Dedifferentiated amniotic fluid mesenchymal stem cell (primary cell): ENCODE data around the gene CDC14B.
A peak's percentile ranks its signal among the peaks of the same experiment; 100 is the strongest.
"Not testable (repeated sequence)": the region's sequence is repeated elsewhere in the genome, so short reads cannot be mapped to it uniquely, and the experiment has no call there.

Experiments
- DNase-seq: peaks from one replicate; pipeline ENCODE4 v3.0.0-alpha.2; 2016; ENCODE audit errors: extremely low spot score

CDC14B gene

GRCh38 chr9:96626912-96627311, 7.3 kb upstream of the CDC14B start:
- DNase-seq: no peak

GRCh38 chr9:96621618-96622017, 2.0 kb upstream of the CDC14B start:
- DNase-seq: no peak

- no peak for DNase-seq
These were observed 1.2 kb upstream of the CDC14B start for GRCh38 chr9:96620832-96621269.

DNA sequence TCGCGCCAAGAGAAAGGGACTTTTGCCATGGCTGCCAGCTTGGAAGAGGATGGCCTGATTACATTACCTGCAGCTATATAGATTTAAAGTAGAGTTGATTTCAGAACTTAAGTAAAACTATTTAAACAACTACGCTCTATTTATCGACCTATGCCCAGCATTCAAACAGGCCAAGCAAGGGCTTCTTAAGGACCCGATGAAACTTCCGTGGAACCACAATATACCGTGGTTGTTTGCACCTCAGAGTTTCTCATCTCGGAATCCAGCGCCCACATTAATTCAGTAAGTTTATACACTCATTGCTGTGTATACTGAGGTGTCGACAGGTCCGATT, 505 bp upstream of the CDC14B start:
- no peak for DNase-seq

- no peak for DNase-seq
These were observed 548 bp downstream of the CDC14B start for GRCh38 chr9:96619124-96619465.

DNA sequence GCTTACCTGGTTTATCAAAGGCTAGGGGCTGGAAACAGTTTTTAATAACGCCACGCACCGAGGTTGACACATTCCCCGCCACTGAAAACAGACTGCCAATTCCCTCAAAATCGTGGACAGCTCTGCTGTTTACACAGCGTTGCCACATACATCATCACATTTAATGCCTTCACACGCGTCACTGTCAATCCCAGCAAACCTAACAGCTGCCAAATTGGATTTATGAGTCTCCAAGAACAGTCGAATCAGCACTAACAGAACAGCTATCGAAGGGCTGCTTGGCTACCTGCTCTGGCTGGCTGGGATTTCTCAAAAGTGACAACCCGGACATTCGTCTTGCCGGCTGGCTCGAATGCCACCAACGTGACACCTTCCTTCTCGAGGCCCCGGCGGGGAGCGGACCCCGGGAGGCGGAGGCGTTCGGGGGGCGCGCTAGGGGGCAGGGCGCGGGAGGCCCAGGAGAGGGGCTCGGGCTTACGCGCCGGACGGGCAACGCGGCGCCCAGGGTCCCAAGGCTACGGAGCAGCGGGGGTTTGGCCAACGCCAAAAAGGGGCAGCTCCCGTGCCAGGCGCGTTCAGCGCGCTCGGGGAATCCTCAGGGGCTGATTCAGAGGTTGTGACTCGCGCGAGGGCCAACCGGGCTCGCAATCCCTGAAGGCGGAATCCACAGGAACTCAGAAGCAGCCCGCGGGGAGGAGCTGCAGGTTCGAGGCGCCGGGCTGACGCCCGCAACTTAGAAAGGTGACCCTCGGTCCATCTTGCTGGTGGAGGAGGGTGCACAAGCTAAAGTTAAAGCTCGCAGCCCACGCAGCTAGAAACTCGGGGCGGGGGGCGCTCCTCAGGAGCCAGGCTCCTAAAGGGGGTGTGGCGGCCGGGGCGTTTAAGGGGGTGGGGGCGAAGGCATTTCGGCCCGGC, 1.2 kb downstream of the CDC14B start:
- DNase-seq: peak; percentile 33

DNA sequence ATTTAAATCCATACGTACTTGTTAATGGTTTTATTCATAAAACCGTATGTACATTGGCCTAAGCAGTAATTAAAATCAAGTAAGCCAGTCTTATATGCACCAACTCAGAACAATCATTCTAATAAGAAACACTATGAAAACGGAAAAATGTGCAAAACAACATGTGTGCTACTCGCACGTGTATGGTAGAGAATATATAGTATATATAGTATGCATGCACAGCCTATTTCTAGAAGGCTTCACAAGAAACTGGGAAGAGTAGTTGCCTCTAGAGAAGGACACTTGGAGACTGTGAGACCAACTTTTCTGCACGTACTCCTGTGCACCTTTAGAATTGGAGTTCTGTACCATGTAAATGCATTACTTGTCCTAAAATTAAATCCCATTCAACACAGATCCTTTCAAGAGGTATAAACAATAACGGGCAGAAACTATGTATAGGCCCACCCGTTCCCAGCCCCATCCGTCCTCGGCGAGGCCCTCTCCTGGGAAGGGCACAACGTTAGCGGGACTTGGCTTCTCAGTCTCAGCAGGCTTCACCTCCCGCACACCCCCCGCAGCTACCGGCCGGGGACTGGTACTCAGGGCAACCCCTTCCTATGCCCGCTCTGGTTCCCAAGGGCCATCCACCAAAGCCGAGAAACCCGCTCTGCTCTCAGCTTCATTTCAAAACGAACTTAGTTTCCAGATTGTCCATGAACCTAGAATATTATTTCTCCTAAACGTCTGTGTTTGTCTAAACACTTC, 2.0 kb downstream of the CDC14B start:
- no peak for DNase-seq

DNA sequence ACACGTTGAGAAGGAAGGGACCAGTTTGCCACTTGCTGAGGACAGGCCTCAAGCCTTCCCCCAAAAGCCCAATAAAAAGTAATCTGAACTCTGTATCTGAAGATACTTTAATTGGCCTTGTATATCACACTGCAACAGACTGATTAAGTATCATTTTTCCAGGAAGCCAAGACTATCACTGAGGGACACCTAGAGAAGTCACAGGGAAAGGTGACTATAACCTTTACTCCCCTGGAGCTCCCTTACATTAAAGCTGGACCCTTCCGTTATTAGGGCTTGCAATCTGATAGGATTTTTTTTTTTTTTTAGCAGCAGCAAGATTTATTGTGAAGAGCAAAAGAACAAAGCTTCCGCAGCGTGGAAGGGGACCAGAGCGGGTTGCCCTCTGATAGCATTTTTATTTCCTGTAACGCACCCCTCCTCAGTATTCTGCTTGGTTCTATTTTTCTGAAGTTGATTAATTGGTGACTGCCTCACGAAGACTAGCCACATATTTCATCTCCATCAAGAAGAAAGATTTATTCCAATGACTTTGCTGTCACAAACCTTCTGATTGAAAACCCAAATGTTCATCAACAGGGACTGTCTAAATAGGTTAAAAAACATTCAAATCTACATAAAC, 2.7 kb downstream of the CDC14B start:
- no peak for DNase-seq

DNA sequence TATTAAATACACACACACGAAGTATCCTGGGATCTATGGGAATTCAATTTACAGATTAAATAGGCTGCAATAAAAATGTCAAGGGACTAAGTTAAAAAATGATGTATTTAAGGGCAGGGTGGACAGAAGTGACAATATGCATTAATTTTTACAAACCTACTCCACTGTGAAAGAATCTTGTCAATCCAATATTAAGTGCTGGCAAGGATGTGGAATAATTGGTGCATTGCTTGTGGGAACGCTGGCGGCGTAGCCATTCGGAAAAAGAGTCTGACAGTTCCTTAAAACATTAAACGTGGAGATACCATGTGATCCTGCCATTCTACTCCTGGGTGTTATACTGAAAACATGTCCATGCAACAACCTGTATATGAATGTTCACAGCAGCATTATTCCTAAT, 4.2 kb downstream of the CDC14B start:
- DNase-seq: no peak

- not testable (repeated sequence) for DNase-seq
These were observed 5.0 kb downstream of the CDC14B start for GRCh38 chr9:96614664-96615063.

GRCh38 chr9:96612966-96613589, 6.6 kb downstream of the CDC14B start:
- DNase-seq: no peak

GRCh38 chr9:96612105-96612965, 7.3 kb downstream of the CDC14B start:
- peak; percentile 80 for DNase-seq

- no peak for DNase-seq
These were observed 8.3 kb downstream of the CDC14B start for GRCh38 chr9:96611302-96611701.

DNA sequence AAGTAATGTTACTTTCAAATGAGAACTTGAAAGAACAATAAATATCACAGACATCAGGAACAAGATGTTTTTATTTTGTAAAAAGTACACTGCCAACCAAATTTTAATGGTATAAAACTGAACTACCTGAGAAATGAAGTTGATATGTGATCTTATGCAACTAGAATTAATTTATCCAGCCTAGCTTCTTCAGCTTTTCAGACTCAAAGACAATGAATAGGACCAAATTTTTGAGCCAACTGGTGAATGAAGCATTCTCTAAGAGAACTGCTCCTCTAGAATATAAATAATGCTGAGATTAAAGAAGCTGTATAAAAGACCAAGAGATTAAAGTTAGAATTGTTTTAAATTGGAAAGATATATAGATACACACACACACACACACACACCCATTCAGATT, 9.9 kb downstream of the CDC14B start:
- DNase-seq: no peak

- DNase-seq: no peak
These were observed 11.7 kb downstream of the CDC14B start for GRCh38 chr9:96607971-96608370.

DNA sequence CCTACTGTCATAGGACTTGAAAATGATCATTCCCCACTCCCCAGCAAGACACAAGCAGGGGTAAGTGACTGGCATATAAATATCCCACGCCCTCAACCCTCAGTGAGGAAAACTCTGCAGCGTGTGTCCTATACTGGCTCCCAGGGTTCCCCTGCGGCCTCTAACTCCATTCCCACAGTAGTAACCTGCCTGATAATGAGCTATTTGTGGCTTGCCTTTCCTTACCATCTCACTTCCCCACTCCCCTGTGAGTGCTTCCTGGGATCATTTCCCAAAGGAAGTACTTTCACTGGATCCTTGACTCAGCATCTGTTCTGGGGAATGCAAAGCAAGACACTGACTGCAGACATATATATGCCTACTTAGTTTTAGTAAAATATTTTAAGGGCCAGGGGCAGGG, 14.3 kb downstream of the CDC14B start:
- DNase-seq: no peak

DNA sequence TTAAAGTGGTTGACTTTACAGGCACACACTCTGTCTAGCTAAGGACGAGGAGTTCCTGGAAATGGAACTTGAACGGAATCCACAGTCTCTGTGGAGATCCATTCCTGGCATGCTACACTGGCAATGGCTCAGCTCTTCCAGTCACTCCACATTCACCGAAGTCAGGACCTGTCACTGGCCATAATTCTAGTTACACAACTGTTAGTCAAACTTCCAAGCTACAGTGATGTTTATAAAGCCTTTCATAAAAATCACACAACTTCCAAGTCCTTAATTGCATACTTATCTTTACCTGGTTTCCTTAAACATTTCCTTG, 15.7 kb downstream of the CDC14B start:
- no peak for DNase-seq

GRCh38 chr9:96603305-96604003, 16.2 kb downstream of the CDC14B start:
- DNase-seq: no peak

- DNase-seq: no peak
These were observed 20.3 kb downstream of the CDC14B start for GRCh38 chr9:96599298-96599697.

GRCh38 chr9:96596601-96597111, 23.0 kb downstream of the CDC14B start:
- DNase-seq: no peak
